ENCODE results near the gene SLC15A3. TPM values are rescaled to one million over a fixed set of nuclear protein-coding genes. Genes with fewer than 3 reads are reported as not detected.

The SLC15A3 gene
- total RNA-seq, 2 experiments from 2014 or later: 7.0 to 9.6 TPM

GRCh38 chr11:60930394-60930793, 21.6 kb downstream of the SLC15A3 start:
- no peaks in the 10 kb centered on the region for H3K36me3 Mint-ChIP-seq (ENCODE audit: low read depth)
- no peak for ATAC-seq
- DNase-seq: no peak
- peaks cover 6% of the 10 kb centered on the region for H3K4me1 Mint-ChIP-seq
- H3K27ac Mint-ChIP-seq: no peak overlapping the region
- ChIA-PET CTCF (no interaction called here), POLR2A (no interaction called here)
- intact Hi-C loops (cut with DNase I, micrococcal nuclease): no loop called here
- no peak overlapping the region for H3K4me3 Mint-ChIP-seq
- peaks cover 13% of the 10 kb centered on the region for H3K27me3 Mint-ChIP-seq
- no peaks in the 10 kb centered on the region for H3K9me3 Mint-ChIP-seq (ENCODE audit: low read depth)

DNA sequence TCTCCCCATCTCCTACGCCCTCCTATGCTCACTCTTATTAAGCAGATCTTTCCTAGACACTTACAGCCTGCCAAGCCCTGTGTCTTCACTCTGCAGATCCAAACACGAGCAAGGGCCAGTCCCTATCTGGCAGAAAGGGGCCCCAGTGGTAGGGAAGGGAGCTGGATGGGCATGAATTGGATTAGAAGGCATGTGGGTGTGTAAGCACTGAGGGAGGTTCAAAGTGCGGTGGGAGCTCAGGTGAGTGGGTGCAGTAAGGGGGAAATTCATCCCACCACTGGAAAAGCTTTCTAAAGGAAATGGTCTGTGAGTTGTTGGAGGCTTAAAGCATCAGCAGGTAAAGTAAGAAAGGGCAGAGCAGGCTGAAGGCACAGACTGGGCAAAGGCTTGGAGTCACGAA, 22.2 kb downstream of the SLC15A3 start:
- Mint-ChIP-seq H3K36me3 (ENCODE audit: low read depth) (no peaks in the 10 kb centered on the region), H3K27ac (no peak overlapping the region), H3K4me1 (peaks cover 11% of the 10 kb centered on the region), H3K9me3 (ENCODE audit: low read depth) (no peaks in the 10 kb centered on the region), H3K4me3 (no peak overlapping the region), H3K27me3 (peaks cover 17% of the 10 kb centered on the region)
- no peak for ATAC-seq
- intact Hi-C loops (cut with DNase I, micrococcal nuclease): no loop called here
- ChIA-PET POLR2A (no interaction called here), CTCF (interaction anchor here (0.8 kb wide), 1 partner anchor 10 kb away, joined by 3 read pairs; no protein-coding TSS in a partner anchor)
- no peak for DNase-seq

DNA sequence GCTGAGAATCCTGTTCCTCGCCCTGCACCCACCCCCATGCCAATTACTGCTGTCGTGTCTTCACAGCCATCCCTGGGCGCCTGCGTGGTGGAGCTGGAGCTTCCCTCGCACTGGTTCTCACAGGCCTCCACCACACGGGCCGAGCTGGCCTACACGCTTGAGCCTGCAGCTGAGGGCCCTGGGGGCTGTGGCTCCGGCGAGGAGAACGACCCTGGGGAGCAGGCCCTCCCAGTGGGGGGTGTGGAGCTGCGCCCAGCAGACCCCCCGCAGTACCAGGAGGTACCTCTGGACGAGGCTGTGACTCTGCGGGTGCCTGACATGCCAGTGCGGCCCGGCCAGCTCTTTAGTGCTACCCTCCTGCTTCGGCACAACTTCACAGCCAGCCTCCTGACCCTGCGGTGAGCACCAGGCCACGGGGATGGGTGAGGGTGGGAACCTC, 23.4 kb downstream of the SLC15A3 start:
- H3K27me3 Mint-ChIP-seq: peaks cover 17% of the 10 kb centered on the region
- DNase-seq (no peak), ATAC-seq (no peak)
- POLR2A ChIA-PET: interaction anchor here (1.7 kb wide), 1 partner anchor 13 kb away, joined by 5 read pairs; no protein-coding TSS in a partner anchor
- H3K4me1 Mint-ChIP-seq: peaks cover 14% of the 10 kb centered on the region
- no peaks in the 10 kb centered on the region for H3K9me3 Mint-ChIP-seq (ENCODE audit: low read depth)
- CTCF ChIA-PET: interaction anchor here (0.6 to 1.1 kb wide), 4 partner anchors 13 to 89 kb away, joined by 3 to 4 read pairs (median 3); no protein-coding TSS in a partner anchor
- peaks cover 2% of the 10 kb centered on the region for H3K36me3 Mint-ChIP-seq (ENCODE audit: low read depth)
- no peak overlapping the region for H3K4me3 Mint-ChIP-seq
- H3K27ac Mint-ChIP-seq: no peak overlapping the region
- intact Hi-C loops (cut with DNase I, micrococcal nuclease): no loop called here

- Mint-ChIP-seq H3K27ac (no peak overlapping the region), H3K4me1 (peaks cover 14% of the 10 kb centered on the region), H3K36me3 (ENCODE audit: low read depth) (peaks cover 11% of the 10 kb centered on the region), H3K9me3 (ENCODE audit: low read depth) (no peaks in the 10 kb centered on the region), H3K27me3 (peaks cover 17% of the 10 kb centered on the region), H3K4me3 (no peak overlapping the region)
- intact Hi-C loops (cut with DNase I, micrococcal nuclease): no loop called here
- POLR2A ChIA-PET: interaction anchor here (0.5 to 1.7 kb wide), 3 partner anchors 10 to 13 kb away, joined by 3 to 5 read pairs (median 5); no protein-coding TSS in a partner anchor
- no peak for ATAC-seq
- CTCF ChIA-PET: interaction anchor here (0.6 to 1.4 kb wide), 3 partner anchors 22 to 339 kb away, joined by 3 to 4 read pairs (median 3); no protein-coding TSS in a partner anchor
- no peak for DNase-seq
Observed at GRCh38 chr11:60927600-60927999, 24.4 kb downstream of the SLC15A3 start.

GRCh38 chr11:60927061-60927592, 24.8 kb downstream of the SLC15A3 start:
- ATAC-seq: no peak
- Mint-ChIP-seq H3K27me3 (peaks cover 17% of the 10 kb centered on the region), H3K4me3 (no peak overlapping the region), H3K4me1 (peaks cover 14% of the 10 kb centered on the region), H3K9me3 (ENCODE audit: low read depth) (no peaks in the 10 kb centered on the region), H3K27ac (no peak overlapping the region), H3K36me3 (ENCODE audit: low read depth) (peaks cover 16% of the 10 kb centered on the region)
- ChIA-PET POLR2A (interaction anchor here (0.5 to 1.7 kb wide), 2 partner anchors 11 to 14 kb away, joined by 3 to 5 read pairs; no protein-coding TSS in a partner anchor), CTCF (interaction anchor here (0.6 to 1.4 kb wide), 3 partner anchors 23 to 340 kb away, joined by 3 to 4 read pairs (median 3); no protein-coding TSS in a partner anchor)
- intact Hi-C loops (cut with DNase I, micrococcal nuclease): no loop called here
- DNase-seq: no peak

DNA sequence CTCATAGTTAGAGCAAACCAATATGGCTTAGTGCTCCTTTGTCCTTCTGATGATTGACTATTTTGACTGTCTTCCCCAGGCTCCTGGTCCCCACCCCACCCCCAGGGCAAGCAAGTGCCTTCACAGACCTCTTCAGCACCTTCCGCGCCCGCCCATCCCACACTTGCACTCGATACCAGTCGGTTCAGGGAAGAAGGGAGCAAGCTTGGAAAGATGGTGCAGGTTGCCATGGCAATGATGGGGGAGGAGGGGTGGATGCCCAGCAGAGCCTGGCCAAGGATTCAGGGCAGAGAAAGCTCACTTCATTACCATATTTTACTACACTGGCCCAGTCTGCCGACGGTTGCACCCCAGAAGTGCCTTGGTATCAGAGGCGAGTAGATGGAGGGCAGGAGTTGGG, 25.5 kb downstream of the SLC15A3 start:
- ATAC-seq (no peak), DNase-seq (no peak)
- Mint-ChIP-seq H3K27me3 (peaks cover 17% of the 10 kb centered on the region), H3K9me3 (ENCODE audit: low read depth) (no peaks in the 10 kb centered on the region), H3K4me1 (peaks cover 14% of the 10 kb centered on the region), H3K4me3 (no peak overlapping the region), H3K36me3 (ENCODE audit: low read depth) (peaks cover 21% of the 10 kb centered on the region), H3K27ac (no peak overlapping the region)
- ChIA-PET POLR2A (no interaction called here), CTCF (interaction anchor here (0.7 to 1.4 kb wide), 3 partner anchors 24 to 96 kb away, joined by 3 to 4 read pairs (median 3); no protein-coding TSS in a partner anchor)
- intact Hi-C loops (cut with DNase I, micrococcal nuclease): no loop called here

- peaks cover 27% of the 10 kb centered on the region for H3K36me3 Mint-ChIP-seq (ENCODE audit: low read depth)
- H3K4me3 Mint-ChIP-seq: no peak overlapping the region
- CTCF ChIA-PET: no interaction called here
- H3K27ac Mint-ChIP-seq: no peak overlapping the region
- no peaks in the 10 kb centered on the region for H3K9me3 Mint-ChIP-seq (ENCODE audit: low read depth)
- POLR2A ChIA-PET: no interaction called here
- H3K4me1 Mint-ChIP-seq: peaks cover 14% of the 10 kb centered on the region
- peak; percentile 56 for ATAC-seq
- intact Hi-C loops (cut with DNase I, micrococcal nuclease): loop anchor here in 1 of 2 experiments (2.0 kb wide), 1 partner anchor 261 kb away; no protein-coding TSS in a partner anchor
- no peak for DNase-seq
- H3K27me3 Mint-ChIP-seq: peaks cover 17% of the 10 kb centered on the region
Observed at GRCh38 chr11:60925868-60926267, 26.1 kb downstream of the SLC15A3 start.

GRCh38 chr11:60924906-60925853, 26.8 kb downstream of the SLC15A3 start:
- Mint-ChIP-seq H3K9me3 (ENCODE audit: low read depth) (no peaks in the 10 kb centered on the region), H3K27ac (no peak overlapping the region), H3K4me1 (peaks cover 14% of the 10 kb centered on the region), H3K27me3 (peaks cover 17% of the 10 kb centered on the region), H3K4me3 (peak overlapping the region; percentile 19), H3K36me3 (ENCODE audit: low read depth) (peaks cover 33% of the 10 kb centered on the region)
- ATAC-seq (peak; percentile 38), DNase-seq (peak; percentile 20)
- CTCF ChIA-PET: no interaction called here
- intact Hi-C loops (cut with DNase I, micrococcal nuclease): loop anchor here in 1 of 2 experiments (2.0 kb wide), 1 partner anchor 262 kb away; no protein-coding TSS in a partner anchor
- POLR2A ChIA-PET: no interaction called here

DNA sequence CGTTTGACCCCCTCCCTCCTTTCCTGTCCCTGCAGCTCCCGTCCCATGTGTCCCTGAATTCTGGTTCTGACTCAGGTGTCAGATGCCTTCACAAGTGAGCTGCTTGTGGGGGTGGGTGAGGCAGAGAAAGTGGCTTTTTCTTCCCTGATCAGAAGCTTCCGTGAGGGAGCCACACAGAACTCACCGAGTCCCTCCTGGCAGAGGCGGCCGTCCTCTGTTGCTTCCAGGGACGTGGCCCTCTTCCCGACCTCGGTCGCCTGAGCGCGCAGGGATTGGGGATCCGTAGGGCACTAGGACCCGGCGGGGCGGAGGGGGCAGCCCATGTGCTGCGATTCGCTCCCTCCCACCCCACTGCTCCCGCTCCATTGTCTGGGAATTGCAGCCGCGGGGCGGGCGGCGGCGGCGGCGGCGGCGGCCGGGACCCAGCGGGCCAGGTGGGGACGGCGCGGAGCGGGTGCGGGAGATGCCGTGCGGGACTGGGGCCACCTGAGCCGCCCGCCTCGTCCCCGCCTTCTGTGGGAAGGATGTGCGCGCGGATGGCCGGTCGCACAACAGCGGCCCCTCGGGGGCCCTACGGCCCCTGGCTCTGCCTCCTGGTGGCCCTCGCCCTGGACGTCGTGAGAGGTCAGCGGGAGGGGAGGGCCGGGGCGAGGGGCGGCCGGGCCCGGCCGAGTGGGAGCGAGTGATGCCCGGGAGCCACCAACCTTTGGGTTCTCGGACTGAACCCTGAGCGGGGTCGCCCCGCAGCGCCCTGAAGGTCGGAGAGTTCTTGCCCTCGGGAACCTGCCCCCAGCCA, 27.7 kb downstream of the SLC15A3 start, which contains the start of gene TMEM132A:
TSS of gene TMEM132A (plus strand) at position 351 of the 796 bp plus-strand sequence. CDS start at position 525, 174 bp downstream.
- POLR2A ChIA-PET: interaction anchor here (0.5 to 1.2 kb wide), 3 partner anchors 9 to 55 kb away, joined by 4 to 5 read pairs (median 4); no protein-coding TSS in a partner anchor
- no peak within 1 kb of the TSS for H3K27ac Mint-ChIP-seq

GRCh38 chr11:60923800-60924109, 28.2 kb downstream of the SLC15A3 start:
- Mint-ChIP-seq H3K4me3 (peak overlapping the region; percentile 19), H3K9me3 (ENCODE audit: low read depth) (no peaks in the 10 kb centered on the region), H3K4me1 (peaks cover 23% of the 10 kb centered on the region), H3K36me3 (ENCODE audit: low read depth) (peaks cover 41% of the 10 kb centered on the region), H3K27ac (no peak overlapping the region), H3K27me3 (peaks cover 12% of the 10 kb centered on the region)
- no peak for DNase-seq
- ChIA-PET CTCF (interaction anchor here (0.6 to 1.6 kb wide), 7 partner anchors 8 to 159 kb away, joined by 3 to 7 read pairs (median 4); no protein-coding TSS in a partner anchor), POLR2A (interaction anchor here (0.5 to 1.2 kb wide), 5 partner anchors 8 to 55 kb away, joined by 3 to 5 read pairs (median 4); no protein-coding TSS in a partner anchor)
- ATAC-seq: no peak
- intact Hi-C loops (cut with DNase I, micrococcal nuclease): loop anchor here in 1 of 2 experiments (2.0 kb wide), 1 partner anchor 263 kb away; no protein-coding TSS in a partner anchor

More for the DNA sequence above, 27.7 kb downstream of the SLC15A3 start, which contains the start of gene TMEM132A:
- intact Hi-C loops (cut with DNase I, micrococcal nuclease): loop anchor here in 1 of 2 experiments (2.0 kb wide), 1 partner anchor 262 kb away; no protein-coding TSS in a partner anchor
- Mint-ChIP-seq H3K4me1 (peaks cover 17% of the 10 kb centered on the region), H3K36me3 (ENCODE audit: low read depth) (peaks cover 41% of the 10 kb centered on the region), H3K9me3 (ENCODE audit: low read depth) (no peaks in the 10 kb centered on the region), H3K27me3 (peaks cover 12% of the 10 kb centered on the region), H3K4me3 (peak within 1 kb of the TSS; percentile 19)
- CTCF ChIA-PET: interaction anchor here (0.6 to 1.6 kb wide), 7 partner anchors 9 to 159 kb away, joined by 3 to 7 read pairs (median 3); no protein-coding TSS in a partner anchor
- ATAC-seq (peak; percentile 37), DNase-seq (peak; percentile 37)
